HEK293 (cell line): ENCODE results near the gene OBSCN.

Experiments
- CTCF ChIA-PET: fragments of 350-600 bp; formaldehyde crosslinking; extraction: SDS; loops from one replicate; lab custom pipeline; 2021; ENCODE audit warnings: antibody characterized with exemption; lab: Yijun Ruan, JAX
- POLR2A ChIA-PET: fragments of 300-600 bp; formaldehyde crosslinking; extraction: SDS; loops from one replicate; lab custom pipeline; 2020; ENCODE audit warnings: antibody characterized with exemption, inconsistent platforms; lab: Yijun Ruan, JAX
- H3K27ac ChIP-seq: fragments of 200-500 bp; sonication (Bioruptor generic); 2 replicates; pipeline ENCODE4 v1.5.1; 2014; ENCODE audit warnings: low read depth, low read length, control low read depth, inconsistent platforms; ENCODE audit errors: extremely low read depth
- H3K36me3 ChIP-seq, 2 experiments: fragments of 200-500 bp in 1 of 2; sonication (Bioruptor generic) in 1 of 2; 1 replicate in 1 of 2; 2 replicates in 1 of 2; pipeline ENCODE4 v1.5.1; 2014 to 2017; ENCODE audit warnings: inconsistent platforms in 2 of 2, low read length in 2 of 2; ENCODE audit not compliant: control insufficient read depth in 2 of 2, insufficient read depth in 1 of 2
- H3K4me1 ChIP-seq: fragments of 200-500 bp; sonication (Bioruptor generic); 2 replicates; pipeline ENCODE4 v1.5.1; 2014; ENCODE audit warnings: mild to moderate bottlenecking, low read length, inconsistent platforms; ENCODE audit not compliant: control insufficient read depth, insufficient read depth
- H3K4me3 ChIP-seq: 2 replicates; pipeline ENCODE4 v1.5.1; 2011; ENCODE audit warnings: low read depth, mild to moderate bottlenecking, control low read depth, low read length, moderate library complexity
- H3K9me3 ChIP-seq: fragments of 200-500 bp; sonication (Bioruptor generic); 2 replicates; pipeline ENCODE4 v1.5.1; 2014; ENCODE audit warnings: low read depth, low read length, inconsistent platforms; ENCODE audit not compliant: control insufficient read depth, insufficient read depth
- GLIS2 ChIP-seq: fragments of 450-650 bp; formaldehyde crosslinking; IDR thresholded peaks from 2 replicates; pipeline ENCODE4 v1.5.1; 2016; ENCODE audit warnings: missing biosample characterization, missing genetic modification characterization
- PBX3 ChIP-seq: sonication (generic); formaldehyde crosslinking; IDR thresholded peaks from 2 replicates; pipeline ENCODE4 v1.8.1; 2022; ENCODE audit warnings: mild to moderate bottlenecking, moderate library complexity, missing genetic modification reagents
- REPIN1 ChIP-seq: fragments of 450-650 bp; formaldehyde crosslinking; IDR thresholded peaks from 2 replicates; pipeline ENCODE4 v1.5.1; 2017; ENCODE audit warnings: missing biosample characterization, missing genetic modification characterization, low read depth
- ZNF132 ChIP-seq: fragments of 450-650 bp; formaldehyde crosslinking; IDR thresholded peaks from 2 replicates; pipeline ENCODE4 v1.5.1; 2017; ENCODE audit warnings: missing biosample characterization, missing genetic modification characterization, borderline replicate concordance
- ZNF148 ChIP-seq: fragments of 450-650 bp; formaldehyde crosslinking; IDR thresholded peaks from 2 replicates; pipeline ENCODE4 v1.5.0; 2017; ENCODE audit warnings: missing biosample characterization, missing genetic modification characterization, borderline replicate concordance
- ZNF169 ChIP-seq: fragments of 450-650 bp; formaldehyde crosslinking; IDR thresholded peaks from 2 replicates; pipeline ENCODE4 v1.5.1; 2016; ENCODE audit warnings: missing biosample characterization, missing genetic modification characterization
- ZNF2 ChIP-seq: fragments of 450-650 bp; formaldehyde crosslinking; IDR thresholded peaks from 2 replicates; pipeline ENCODE4 v1.5.1; 2016; ENCODE audit warnings: missing biosample characterization, missing genetic modification characterization
- ZNF221 ChIP-seq: fragments of 450-650 bp; formaldehyde crosslinking; IDR thresholded peaks from 2 replicates; pipeline ENCODE4 v1.5.1; 2017; ENCODE audit warnings: missing biosample characterization, missing genetic modification characterization, borderline replicate concordance
- ZNF433 ChIP-seq: fragments of 450-650 bp; formaldehyde crosslinking; IDR thresholded peaks from 2 replicates; pipeline ENCODE4 v1.5.1; 2016; ENCODE audit warnings: missing biosample characterization, missing genetic modification characterization, low read depth
- ZNF555 ChIP-seq: fragments of 450-650 bp; formaldehyde crosslinking; conservative IDR thresholded peaks from 2 replicates; pipeline ENCODE4 v1.5.1; 2017; ENCODE audit warnings: missing biosample characterization, mild to moderate bottlenecking, missing genetic modification characterization, inconsistent platforms
- ZNF600 ChIP-seq: fragments of 450-650 bp; formaldehyde crosslinking; IDR thresholded peaks from 2 replicates; pipeline ENCODE4 v1.5.1; 2016; ENCODE audit warnings: missing biosample characterization, missing genetic modification characterization
- ZNF629 ChIP-seq: fragments of 450-650 bp; formaldehyde crosslinking; IDR thresholded peaks from 2 replicates; pipeline ENCODE4 v1.5.1; 2017; ENCODE audit warnings: missing biosample characterization, missing genetic modification characterization
- ZNF658 ChIP-seq: fragments of 450-650 bp; formaldehyde crosslinking; IDR thresholded peaks from 2 replicates; pipeline ENCODE4; 2016; ENCODE audit warnings: missing biosample characterization, missing genetic modification characterization
- ZNF670 ChIP-seq: fragments of 450-650 bp; formaldehyde crosslinking; IDR thresholded peaks from 2 replicates; pipeline ENCODE4 v1.5.1; 2016; ENCODE audit warnings: missing biosample characterization, missing genetic modification characterization, low read depth
- ZNF747 ChIP-seq: fragments of 450-650 bp; formaldehyde crosslinking; IDR thresholded peaks from 2 replicates; pipeline ENCODE4 v1.5.1; 2016; ENCODE audit warnings: missing biosample characterization, missing genetic modification characterization
- ZNF791 ChIP-seq: fragments of 450-650 bp; formaldehyde crosslinking; IDR thresholded peaks from 2 replicates; pipeline ENCODE4 v1.5.1; 2016; ENCODE audit warnings: missing biosample characterization, missing genetic modification characterization
- ZNF830 ChIP-seq: fragments of 450-650 bp; IDR thresholded peaks from 2 replicates; pipeline ENCODE4 v1.5.0; 2018; ENCODE audit warnings: missing biosample characterization, missing genetic modification characterization, low read depth, mild to moderate bottlenecking, moderate library complexity
- TF ChIP-seq, protein P1 (sequence below): fragments of 450-650 bp; formaldehyde crosslinking; IDR thresholded peaks from 2 replicates; pipeline ENCODE4 v1.5.1; 2016; ENCODE audit warnings: missing biosample characterization, missing genetic modification characterization
- TF ChIP-seq, protein P2 (sequence below): fragments of 450-650 bp; formaldehyde crosslinking; IDR thresholded peaks from 2 replicates; pipeline ENCODE4 v1.5.1; 2016; ENCODE audit warnings: missing biosample characterization, missing genetic modification characterization, borderline replicate concordance
- TF ChIP-seq, protein P3 (sequence below): fragments of 450-650 bp; formaldehyde crosslinking; optimal IDR thresholded peaks from 2 replicates; pipeline ENCODE3; 2016; ENCODE audit warnings: missing biosample characterization, mild to moderate bottlenecking, missing genetic modification characterization

OBSCN gene

DNA sequence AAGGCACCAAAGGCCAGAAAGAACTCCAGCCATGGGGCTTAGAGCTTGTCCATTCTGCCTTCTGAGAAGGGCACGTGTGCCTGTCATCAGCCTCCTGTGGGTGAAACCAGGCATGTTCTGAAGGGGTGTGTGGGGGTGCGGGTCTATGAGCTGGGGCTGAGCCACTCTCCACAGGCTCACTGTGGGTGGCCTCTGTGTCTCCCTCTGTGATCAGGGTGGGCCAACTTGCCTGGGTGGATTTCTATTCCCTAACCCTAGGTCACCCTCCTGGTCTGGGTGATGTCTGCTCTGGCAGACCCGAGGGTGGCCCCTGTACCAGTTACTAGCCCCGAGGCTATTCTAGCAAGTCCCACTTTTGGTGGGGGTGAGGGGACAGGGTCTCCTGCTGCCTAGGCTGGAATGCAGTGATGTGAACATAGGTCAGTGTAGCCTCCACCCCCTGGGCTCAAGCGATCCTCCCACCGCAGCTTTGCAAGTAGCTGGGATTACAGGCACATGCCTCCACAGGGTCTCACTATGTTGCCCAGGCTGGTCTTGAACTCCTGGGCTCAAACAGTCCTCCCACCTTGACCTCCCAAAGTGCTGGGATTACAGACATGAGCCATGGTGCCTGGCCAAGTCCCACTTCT lies 104.4 kb downstream of the OBSCN start:
- CTCF ChIA-PET: interaction anchor here (0.6 kb wide), 1 partner anchor 198 kb away, joined by 3 read pairs; no protein-coding TSS in a partner anchor
- H3K4me3 ChIP-seq: no peak overlapping the region
- no peak overlapping the region for H3K27ac ChIP-seq
- TF ChIP-seq REPIN1 (tag by site-specific recombination) (no peak), GLIS2 (tag by site-specific recombination) (no peak), ZNF791 (tag by site-specific recombination) (no peak), ZNF555 (tag by site-specific recombination) (no peak), ZNF2 (tag by site-specific recombination) (no peak), ZNF629 (tag by site-specific recombination) (no peak), ZNF433 (no peak), ZNF132 (tag by site-specific recombination) (no peak), ZNF658 (no peak), ZNF221 (no peak), ZNF600 (tag by site-specific recombination) (no peak), ZNF670 (tag by site-specific recombination) (no peak), ZNF830 (tag by site-specific recombination) (no peak), ZNF169 (tag by site-specific recombination) (no peak), PBX3 (CRISPR knock-in tag) (no peak), ZNF148 (no peak), ZNF747 (tag by site-specific recombination) (no peak)
- TF ChIP-seq, protein P1, sequence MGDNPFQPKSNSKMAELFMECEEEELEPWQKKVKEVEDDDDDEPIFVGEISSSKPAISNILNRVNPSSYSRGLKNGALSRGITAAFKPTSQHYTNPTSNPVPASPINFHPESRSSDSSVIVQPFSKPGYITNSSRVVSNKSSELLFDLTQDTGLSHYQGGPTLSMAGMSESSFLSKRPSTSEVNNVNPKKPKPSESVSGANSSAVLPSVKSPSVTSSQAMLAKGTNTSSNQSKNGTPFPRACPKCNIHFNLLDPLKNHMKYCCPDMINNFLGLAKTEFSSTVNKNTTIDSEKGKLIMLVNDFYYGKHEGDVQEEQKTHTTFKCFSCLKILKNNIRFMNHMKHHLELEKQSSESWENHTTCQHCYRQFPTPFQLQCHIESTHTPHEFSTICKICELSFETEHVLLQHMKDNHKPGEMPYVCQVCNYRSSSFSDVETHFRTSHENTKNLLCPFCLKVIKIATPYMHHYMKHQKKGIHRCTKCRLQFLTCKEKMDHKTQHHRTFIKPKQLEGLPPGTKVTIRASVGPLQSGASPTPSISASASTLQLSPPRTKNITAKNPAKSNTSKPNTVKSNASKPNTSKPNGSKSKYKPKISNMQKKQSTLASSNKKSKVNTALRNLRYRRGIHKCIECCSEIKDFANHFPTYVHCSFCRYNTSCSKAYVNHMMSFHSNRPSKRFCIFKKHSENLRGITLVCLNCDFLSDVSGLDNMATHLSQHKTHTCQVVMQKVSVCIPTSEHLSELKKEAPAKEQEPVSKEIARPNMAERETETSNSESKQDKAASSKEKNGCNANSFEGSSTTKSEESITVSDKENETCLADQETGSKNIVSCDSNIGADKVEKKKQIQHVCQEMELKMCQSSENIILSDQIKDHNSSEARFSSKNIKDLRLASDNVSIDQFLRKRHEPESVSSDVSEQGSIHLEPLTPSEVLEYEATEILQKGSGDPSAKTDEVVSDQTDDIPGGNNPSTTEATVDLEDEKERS (tag by site-specific recombination): no peak
- TF ChIP-seq, protein P2, sequence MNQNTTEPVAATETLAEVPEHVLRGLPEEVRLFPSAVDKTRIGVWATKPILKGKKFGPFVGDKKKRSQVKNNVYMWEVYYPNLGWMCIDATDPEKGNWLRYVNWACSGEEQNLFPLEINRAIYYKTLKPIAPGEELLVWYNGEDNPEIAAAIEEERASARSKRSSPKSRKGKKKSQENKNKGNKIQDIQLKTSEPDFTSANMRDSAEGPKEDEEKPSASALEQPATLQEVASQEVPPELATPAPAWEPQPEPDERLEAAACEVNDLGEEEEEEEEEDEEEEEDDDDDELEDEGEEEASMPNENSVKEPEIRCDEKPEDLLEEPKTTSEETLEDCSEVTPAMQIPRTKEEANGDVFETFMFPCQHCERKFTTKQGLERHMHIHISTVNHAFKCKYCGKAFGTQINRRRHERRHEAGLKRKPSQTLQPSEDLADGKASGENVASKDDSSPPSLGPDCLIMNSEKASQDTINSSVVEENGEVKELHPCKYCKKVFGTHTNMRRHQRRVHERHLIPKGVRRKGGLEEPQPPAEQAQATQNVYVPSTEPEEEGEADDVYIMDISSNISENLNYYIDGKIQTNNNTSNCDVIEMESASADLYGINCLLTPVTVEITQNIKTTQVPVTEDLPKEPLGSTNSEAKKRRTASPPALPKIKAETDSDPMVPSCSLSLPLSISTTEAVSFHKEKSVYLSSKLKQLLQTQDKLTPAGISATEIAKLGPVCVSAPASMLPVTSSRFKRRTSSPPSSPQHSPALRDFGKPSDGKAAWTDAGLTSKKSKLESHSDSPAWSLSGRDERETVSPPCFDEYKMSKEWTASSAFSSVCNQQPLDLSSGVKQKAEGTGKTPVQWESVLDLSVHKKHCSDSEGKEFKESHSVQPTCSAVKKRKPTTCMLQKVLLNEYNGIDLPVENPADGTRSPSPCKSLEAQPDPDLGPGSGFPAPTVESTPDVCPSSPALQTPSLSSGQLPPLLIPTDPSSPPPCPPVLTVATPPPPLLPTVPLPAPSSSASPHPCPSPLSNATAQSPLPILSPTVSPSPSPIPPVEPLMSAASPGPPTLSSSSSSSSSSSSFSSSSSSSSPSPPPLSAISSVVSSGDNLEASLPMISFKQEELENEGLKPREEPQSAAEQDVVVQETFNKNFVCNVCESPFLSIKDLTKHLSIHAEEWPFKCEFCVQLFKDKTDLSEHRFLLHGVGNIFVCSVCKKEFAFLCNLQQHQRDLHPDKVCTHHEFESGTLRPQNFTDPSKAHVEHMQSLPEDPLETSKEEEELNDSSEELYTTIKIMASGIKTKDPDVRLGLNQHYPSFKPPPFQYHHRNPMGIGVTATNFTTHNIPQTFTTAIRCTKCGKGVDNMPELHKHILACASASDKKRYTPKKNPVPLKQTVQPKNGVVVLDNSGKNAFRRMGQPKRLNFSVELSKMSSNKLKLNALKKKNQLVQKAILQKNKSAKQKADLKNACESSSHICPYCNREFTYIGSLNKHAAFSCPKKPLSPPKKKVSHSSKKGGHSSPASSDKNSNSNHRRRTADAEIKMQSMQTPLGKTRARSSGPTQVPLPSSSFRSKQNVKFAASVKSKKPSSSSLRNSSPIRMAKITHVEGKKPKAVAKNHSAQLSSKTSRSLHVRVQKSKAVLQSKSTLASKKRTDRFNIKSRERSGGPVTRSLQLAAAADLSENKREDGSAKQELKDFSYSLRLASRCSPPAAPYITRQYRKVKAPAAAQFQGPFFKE (tag by site-specific recombination): no peak
- TF ChIP-seq, protein P3, sequence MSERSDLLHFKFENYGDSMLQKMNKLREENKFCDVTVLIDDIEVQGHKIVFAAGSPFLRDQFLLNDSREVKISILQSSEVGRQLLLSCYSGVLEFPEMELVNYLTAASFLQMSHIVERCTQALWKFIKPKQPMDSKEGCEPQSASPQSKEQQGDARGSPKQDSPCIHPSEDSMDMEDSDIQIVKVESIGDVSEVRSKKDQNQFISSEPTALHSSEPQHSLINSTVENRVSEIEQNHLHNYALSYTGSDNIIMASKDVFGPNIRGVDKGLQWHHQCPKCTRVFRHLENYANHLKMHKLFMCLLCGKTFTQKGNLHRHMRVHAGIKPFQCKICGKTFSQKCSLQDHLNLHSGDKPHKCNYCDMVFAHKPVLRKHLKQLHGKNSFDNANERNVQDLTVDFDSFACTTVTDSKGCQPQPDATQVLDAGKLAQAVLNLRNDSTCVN: no peak
- TF ChIP-seq, all 188 proteins: peak for 0
- no peaks in the 10 kb centered on the region for H3K4me1 ChIP-seq
- no peaks in the 10 kb centered on the region; a peak in 1 of 3 replicates for H3K36me3 ChIP-seq
- H3K9me3 ChIP-seq: no peaks in the 10 kb centered on the region
- POLR2A ChIA-PET: interaction anchor here (0.6 kb wide), 1 partner anchor 873 kb away, joined by 3 read pairs; no protein-coding TSS in a partner anchor
